Embryonic facial prominence (tissue), 1 donor: ENCODE measurements around the gene PPP2R5B.

ENCODE experiments used
- DNase-seq: peaks from one replicate; pipeline ENCODE4 v3.0.0-alpha.2; 2016; ENCODE audit errors: extremely low spot score

Gene PPP2R5B

GRCh38 chr11:64888729-64889511, 35.6 kb upstream of the PPP2R5B start:
- DNase-seq = no peak

- DNase-seq = no peak
Measured at GRCh38 chr11:64890522-64890939, 34.0 kb upstream of the PPP2R5B start.

DNA sequence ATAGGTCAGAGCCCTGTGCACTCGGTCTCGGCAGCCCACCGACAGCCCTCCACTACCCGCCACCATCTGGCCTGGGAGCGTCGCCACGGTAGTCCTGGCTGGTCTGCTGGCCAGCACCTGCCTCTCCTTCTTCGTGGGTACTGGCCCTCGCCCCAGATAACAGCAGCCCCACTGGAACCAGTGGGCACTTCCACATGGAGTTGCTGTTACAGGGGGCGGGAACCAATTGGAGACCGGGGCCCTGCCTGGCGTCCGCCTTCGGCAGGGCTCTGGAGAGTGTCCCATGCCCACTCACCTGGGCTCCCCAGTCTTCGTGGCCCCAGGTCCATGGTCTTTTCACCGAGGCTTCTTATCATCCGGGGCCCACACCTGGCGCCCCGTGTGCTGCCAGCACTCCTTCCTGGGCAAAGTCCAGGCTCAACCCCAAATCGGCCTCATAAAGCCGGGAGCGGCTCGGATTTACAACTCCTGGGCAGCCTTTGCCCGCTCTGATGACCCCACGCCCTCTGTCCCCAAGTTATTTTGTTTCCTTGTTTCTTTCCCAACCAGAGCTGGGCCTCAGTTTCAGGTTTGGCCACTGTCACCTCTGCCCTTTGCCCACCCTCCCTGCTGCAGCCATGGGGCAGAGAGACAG, 33.2 kb upstream of the PPP2R5B start:
- no peak for DNase-seq

DNA sequence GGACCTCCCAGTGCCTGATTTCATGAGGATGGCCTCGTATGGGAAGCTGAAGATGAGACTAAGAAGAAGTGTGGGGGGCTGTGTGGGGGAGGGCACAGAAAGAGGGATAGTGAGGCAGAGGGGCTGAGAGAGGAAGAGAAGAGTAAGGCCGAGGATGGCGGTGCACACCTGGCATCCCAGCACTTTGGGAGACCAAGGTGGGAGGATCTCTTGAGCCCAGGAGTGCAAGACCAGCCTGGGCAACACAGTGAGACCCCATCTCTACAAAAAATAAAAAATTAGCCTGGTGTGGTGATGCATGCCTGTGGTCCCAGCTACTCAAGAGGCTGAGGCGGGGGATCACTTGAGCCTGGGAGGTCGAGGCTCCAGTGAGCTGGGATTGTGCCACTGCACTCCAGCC, 32.6 kb upstream of the PPP2R5B start:
- no peak for DNase-seq

GRCh38 chr11:64892411-64892831, 32.1 kb upstream of the PPP2R5B start:
- no peak for DNase-seq

GRCh38 chr11:64892838-64893193, 31.7 kb upstream of the PPP2R5B start:
- DNase-seq = no peak

GRCh38 chr11:64893194-64894069, 31.1 kb upstream of the PPP2R5B start:
- DNase-seq = no peak

- DNase-seq = no peak
Measured at GRCh38 chr11:64894070-64894811, 30.2 kb upstream of the PPP2R5B start.

GRCh38 chr11:64894812-64895452, 29.6 kb upstream of the PPP2R5B start:
- DNase-seq = no peak

- no peak for DNase-seq
Measured at GRCh38 chr11:64896448-64897022, 28.0 kb upstream of the PPP2R5B start.

DNA sequence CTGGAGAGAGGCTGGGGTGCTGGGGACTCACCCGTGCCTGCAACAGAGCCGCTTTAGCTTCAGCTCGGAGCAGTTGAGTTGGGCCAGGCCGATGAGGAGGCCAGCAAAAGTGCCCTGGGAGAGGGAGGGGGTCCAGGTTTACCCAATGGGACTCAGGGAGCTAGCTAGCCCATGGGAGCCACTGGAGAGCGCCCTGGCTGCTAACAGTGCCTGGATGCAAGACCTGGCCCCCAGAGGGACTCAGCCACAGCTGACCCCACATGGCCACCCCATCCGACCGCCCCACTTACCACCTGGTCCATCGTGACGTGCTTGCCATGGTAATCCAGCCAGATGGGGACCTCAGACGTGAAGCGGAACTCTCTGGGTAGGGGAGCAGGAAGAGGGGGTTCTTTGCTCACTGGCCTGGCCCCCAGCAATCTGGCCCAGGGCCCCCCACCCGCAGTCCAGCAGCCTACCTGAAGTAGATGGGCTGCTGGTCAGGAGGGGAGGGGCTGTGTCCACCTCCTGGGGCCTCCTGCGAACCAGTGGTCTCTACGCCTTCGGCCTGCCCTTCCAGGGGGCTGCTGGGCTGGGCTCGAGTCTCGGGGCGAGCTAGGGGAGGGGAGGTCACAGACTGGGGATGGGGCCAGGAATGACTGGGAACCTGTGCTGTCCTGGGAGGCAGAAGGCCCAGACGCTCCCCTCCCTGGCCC, 27.0 kb upstream of the PPP2R5B start:
- DNase-seq = no peak

DNA sequence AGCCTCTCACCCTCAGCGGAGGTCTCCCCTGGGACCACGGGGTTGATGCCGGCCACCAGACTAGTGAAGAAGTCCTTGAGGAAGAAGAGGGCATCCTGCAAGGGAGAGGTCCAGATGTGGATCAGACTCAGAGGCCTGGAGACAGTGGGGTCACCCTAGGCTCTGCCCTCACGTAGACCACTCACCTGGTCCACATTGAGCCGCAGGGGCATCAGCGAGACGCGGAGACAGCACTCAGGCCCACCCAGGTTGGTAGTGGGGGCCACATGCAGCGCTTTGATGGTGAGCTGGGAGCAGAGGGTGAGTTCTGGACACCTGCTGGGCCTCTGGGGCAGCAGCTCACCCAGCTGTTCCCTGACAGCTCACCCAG, 26.4 kb upstream of the PPP2R5B start:
- DNase-seq = no peak

GRCh38 chr11:64898541-64898940, 25.9 kb upstream of the PPP2R5B start:
- DNase-seq = no peak

DNA sequence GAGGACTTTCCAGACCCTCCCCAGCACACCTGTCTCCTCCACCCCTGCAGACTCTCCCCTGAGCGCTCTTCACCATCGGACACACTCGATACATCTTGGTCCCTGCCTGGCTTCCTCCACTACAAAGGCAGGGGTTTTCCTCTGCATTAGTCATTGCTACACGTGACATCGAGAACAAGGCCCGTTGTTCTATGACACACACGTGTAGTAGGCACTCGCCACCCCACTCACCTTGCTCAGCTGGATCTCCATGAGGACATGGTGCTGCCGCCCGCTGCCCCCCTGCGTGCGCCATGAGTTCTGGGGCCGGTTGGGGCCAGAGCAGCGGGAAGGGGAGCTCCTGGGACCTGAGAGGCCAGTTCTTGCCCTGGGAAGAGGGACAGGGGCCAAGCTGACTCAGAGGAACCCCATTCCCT, 24.2 kb upstream of the PPP2R5B start:
- DNase-seq = no peak

GRCh38 chr11:64900774-64901173, 23.7 kb upstream of the PPP2R5B start:
- no peak for DNase-seq

DNA sequence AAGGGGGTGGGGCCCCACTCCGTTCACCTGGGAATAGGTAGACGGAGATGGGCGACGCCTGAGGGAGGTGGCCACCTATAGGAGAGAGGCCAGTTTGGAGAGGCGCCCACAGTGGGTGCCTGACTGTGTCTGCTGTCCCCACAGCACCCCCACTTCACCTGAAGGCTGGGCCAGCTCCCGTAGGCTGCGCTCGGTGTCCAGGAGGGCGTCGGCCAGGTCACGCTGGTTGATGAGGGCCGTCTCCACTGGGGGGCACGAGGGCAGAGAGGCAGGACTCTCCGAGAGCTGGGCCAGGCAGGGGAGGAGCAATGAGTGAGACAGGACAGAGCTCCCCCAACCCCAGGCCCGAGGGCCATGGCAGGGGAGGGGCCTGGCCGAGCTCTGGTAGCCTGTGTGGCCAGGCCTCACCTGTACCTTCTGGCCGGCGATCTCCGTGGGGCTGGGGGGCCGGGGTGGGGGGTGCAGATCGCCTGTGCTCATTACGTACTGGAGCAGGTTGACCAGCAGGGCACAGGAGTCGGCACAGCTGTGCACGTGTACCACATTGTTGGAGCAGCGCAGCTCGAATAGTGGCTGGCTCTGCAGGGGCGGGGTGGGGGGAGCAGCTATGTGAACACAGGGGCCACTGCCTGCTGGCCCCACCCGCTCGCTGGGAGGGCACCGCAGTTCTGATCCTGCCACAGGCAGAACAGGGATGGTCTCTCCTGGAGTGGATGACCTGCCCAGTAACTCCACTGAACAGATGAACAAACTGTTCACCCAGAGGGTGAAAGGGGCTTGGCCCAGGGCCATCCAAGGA, 22.2 kb upstream of the PPP2R5B start:
- no peak for DNase-seq

- DNase-seq = no peak
Measured at GRCh38 chr11:64903291-64903833, 21.1 kb upstream of the PPP2R5B start.

DNA sequence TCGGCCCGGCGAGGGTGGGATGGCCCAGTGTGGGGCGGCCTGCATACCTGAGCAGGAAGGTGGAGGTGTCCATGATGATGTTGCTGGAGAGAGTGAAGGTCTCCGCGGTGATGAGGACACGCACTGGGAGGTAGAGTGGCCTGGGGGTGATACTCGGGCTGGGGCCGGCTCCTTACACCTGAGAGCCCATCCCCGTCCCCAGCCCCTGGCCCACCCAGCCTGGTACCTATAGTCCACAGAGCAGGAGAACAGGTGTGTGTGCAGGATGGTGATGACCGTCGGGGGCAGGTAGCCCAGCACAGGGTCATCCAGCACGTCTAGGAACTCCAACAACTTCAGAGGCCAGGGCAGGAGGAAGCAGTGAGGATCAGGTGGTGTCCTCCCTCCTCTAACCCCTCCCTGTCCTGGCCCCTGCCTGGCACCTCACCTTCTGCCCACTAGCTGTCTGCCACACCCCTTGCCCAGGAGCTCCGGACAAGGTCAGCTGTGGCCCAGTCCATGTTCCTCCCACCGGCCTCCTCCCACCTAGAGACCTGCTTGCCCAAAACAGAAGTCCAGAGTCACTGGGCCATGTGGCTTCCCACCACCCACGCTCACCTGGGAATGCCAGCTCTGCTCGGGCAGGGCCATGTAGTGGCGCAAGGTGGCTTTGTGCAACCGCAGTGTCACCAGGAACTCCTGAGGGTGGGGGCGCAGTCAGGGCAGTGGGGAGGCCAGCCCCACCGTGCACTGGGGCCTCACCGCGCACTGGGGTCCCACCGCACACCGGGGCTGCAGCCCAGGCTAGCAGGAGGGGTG, 18.8 kb upstream of the PPP2R5B start:
- DNase-seq = no peak

- DNase-seq = no peak
Measured at GRCh38 chr11:64906314-64906635, 18.2 kb upstream of the PPP2R5B start.
